RWPE1 (cell line): ENCODE results near the gene MAP3K4.

ENCODE experiments used
- CTCF ChIA-PET: fragments of 350-600 bp; sonication (Branson Sonifier 250); formaldehyde crosslinking; extraction: SDS; loops from one replicate; lab custom pipeline; 2021; lab: Yijun Ruan, JAX
- POLR2A ChIA-PET: fragments of 400-600 bp; formaldehyde crosslinking; extraction: SDS; loops from one replicate; lab custom pipeline; 2020; ENCODE audit warnings: antibody characterized with exemption; ENCODE audit not compliant: low non-redundant PET; lab: Yijun Ruan, JAX
- DNase-seq: peaks from one replicate; pipeline ENCODE4 v3.0.0; 2012; ENCODE audit warnings: low spot score
- H3K27ac ChIP-seq: fragments of 450-650 bp; 2 replicates; pipeline ENCODE4 v1.5.1; 2017
- CTCF ChIP-seq: fragments of 450-650 bp; conservative IDR thresholded peaks from 2 replicates; pipeline ENCODE4 v1.5.1; 2017; ENCODE audit warnings: low read depth, mild to moderate bottlenecking

Gene MAP3K4

GRCh38 chr6:161166176-161166575, 174.6 kb downstream of the MAP3K4 start:
- ChIA-PET CTCF (no interaction called here), POLR2A (no interaction called here)
- no peak for TF ChIP-seq CTCF
- no peak overlapping the region for H3K27ac ChIP-seq
- DNase-seq: no peak

DNA sequence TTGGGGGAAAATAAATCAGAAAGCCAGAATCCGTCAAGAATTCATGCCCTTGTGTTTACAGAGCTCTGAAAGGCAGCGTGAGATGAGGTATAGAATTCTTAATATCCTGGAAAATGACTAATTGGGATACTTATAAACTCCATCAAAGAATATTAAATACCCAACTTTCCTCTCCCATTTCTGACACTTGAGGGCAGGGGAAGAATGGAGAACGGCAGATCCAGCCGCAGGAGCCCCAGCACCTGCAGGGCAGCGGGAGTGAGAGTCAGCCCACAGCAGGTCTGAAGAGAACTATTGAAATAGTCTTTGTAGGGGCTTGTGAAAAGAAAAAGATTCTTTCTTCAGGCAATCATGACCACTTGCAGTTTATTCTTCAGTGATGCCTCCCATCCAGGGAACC, 175.1 kb downstream of the MAP3K4 start:
- no peak overlapping the region for H3K27ac ChIP-seq
- no peak for DNase-seq
- ChIA-PET POLR2A (no interaction called here), CTCF (no interaction called here)
- no peak for TF ChIP-seq CTCF
